Colonic mucosa (tissue), 4 donors: ENCODE data around the gene OR8J1. TPM values are rescaled to one million over a fixed set of nuclear protein-coding genes. Genes with fewer than 3 reads are reported as not detected.
"Not testable (repeated sequence)": the region's sequence is repeated elsewhere in the genome, so short reads cannot be mapped to it uniquely, and the experiment has no call there.

Source experiments
- DNase-seq: peaks from one replicate; pipeline ENCODE4 v3.0.0-alpha.2; 2020
- H3K27ac ChIP-seq: fragments of 200-600 bp; one replicate; pipeline ENCODE4 v1.8.0; 2021
- H3K27me3 ChIP-seq: fragments of 200-600 bp; one replicate; pipeline ENCODE4 v1.8.0; 2021
- H3K36me3 ChIP-seq: fragments of 200-600 bp; one replicate; pipeline ENCODE4 v1.8.0; 2021
- H3K4me1 ChIP-seq: fragments of 200-600 bp; one replicate; pipeline ENCODE4 v1.8.0; 2021; ENCODE audit warnings: mild to moderate bottlenecking
- H3K4me3 ChIP-seq: fragments of 200-600 bp; one replicate; pipeline ENCODE4 v1.8.0; 2021
- H3K9ac ChIP-seq, 2 donors: one replicate each; pipeline ENCODE4 v1.7.0; 2013; ENCODE audit warnings: control low read depth in 2 of 2, low read depth in 2 of 2, low read length in 2 of 2
- H3K9me3 ChIP-seq: fragments of 200-600 bp; one replicate; pipeline ENCODE4 v1.8.0; 2021
- intact Hi-C: fragments of 100-400 bp; cut with DNase I; formaldehyde crosslinking; loops from one replicate; pipeline ENCODE4 v1.14.1; 2022
- total RNA-seq, 2 donors: library from RNA; stranded (reverse); fragmentation: NEBNext Ultra II Directional in 1 of 2; extraction: Animal tissue kit (Norgen Biotek cat#: 25700) in 1 of 2; gene quantifications; one replicate each; pipeline ENCODE4 v1.2.1, GENCODE V29; 2021
- TF ChIP-seq, protein P1 (sequence below): fragments of 200-600 bp; IDR thresholded peaks from one replicate; pipeline ENCODE4 v1.8.0; 2022; ENCODE audit warnings: antibody characterized with exemption, mild to moderate bottlenecking
- donor health status: healthy.
- donor health status: DM: no; HTN: no; CAD: no.
- donor health status: DM: no; HTN: no; CAD: no.

Gene OR8J1
- total RNA-seq, 2 donors from 2014 or later, result not detected

GRCh38 chr11:56396047-56396446, 42.0 kb downstream of the OR8J1 start:
- Histone ChIP-seq H3K9me3 (no peaks in the 10 kb centered on the region), H3K27ac (no peak overlapping the region), H3K4me1 (no peaks in the 10 kb centered on the region), H3K9ac (no peak overlapping the region), H3K4me3 (no peak overlapping the region), H3K27me3 (no peaks in the 10 kb centered on the region), H3K36me3 (no peaks in the 10 kb centered on the region)
- intact Hi-C loops, result no loop called here
- no peak for DNase-seq
- TF ChIP-seq, protein P1, sequence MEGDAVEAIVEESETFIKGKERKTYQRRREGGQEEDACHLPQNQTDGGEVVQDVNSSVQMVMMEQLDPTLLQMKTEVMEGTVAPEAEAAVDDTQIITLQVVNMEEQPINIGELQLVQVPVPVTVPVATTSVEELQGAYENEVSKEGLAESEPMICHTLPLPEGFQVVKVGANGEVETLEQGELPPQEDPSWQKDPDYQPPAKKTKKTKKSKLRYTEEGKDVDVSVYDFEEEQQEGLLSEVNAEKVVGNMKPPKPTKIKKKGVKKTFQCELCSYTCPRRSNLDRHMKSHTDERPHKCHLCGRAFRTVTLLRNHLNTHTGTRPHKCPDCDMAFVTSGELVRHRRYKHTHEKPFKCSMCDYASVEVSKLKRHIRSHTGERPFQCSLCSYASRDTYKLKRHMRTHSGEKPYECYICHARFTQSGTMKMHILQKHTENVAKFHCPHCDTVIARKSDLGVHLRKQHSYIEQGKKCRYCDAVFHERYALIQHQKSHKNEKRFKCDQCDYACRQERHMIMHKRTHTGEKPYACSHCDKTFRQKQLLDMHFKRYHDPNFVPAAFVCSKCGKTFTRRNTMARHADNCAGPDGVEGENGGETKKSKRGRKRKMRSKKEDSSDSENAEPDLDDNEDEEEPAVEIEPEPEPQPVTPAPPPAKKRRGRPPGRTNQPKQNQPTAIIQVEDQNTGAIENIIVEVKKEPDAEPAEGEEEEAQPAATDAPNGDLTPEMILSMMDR, result no peak

DNA sequence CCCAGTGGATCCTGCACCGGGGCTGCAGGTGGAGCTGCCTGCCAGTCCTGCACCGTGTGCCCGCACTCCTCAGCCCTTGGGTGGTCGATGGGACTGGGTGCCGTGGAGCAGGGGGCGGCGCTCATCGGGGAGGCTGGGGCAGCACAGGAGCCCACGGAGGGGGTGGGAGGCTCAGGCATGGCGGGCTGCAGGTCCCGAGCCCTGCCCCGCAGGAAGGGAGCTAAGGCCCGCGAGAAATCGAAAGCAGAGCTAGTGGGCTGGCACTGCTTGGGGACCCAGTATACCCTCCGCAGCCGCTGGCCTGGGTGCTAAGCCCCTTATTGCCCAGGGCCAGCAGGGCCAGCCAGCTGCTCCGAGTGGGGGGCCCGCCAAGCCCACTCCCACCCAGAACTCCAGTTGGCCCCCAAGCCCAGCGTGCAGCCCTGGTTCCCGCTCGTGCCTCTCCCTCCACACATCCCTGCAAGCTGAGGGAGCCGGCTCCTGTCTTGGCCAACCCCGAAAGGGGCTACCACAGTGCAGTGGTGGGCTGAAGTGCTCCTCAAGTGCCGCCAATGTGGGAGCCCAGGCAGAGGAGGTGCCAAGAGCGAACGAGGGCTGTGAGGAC, 47.9 kb downstream of the OR8J1 start:
- H3K9ac ChIP-seq, H3K36me3 ChIP-seq, H3K27ac ChIP-seq, H3K4me3 ChIP-seq, DNase-seq, H3K9me3 ChIP-seq, intact Hi-C loops, H3K27me3 ChIP-seq, H3K4me1 ChIP-seq: not testable (repeated sequence)

DNA sequence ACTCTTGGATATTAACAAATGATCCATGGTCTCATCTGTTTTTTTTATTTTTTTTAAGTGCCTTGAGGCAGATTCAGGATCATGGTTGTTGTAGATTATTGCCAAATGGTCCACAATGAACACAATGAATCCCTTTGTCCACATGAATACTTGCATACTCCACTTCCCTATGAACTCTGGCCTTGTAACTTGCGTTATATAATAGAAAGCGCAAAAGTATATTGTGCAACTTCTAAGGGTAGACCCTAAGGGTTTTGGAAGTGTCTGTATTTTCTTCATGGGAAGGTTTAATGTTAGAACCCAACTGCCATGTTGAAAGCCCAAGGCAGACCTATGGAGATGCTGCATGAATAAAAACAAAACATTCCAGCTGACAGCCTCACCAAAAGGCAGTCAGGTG, 50.3 kb downstream of the OR8J1 start:
- H3K27ac ChIP-seq, result no peak overlapping the region
- H3K27me3 ChIP-seq, result no peaks in the 10 kb centered on the region
- DNase-seq, result no peak
- H3K36me3 ChIP-seq, result no peaks in the 10 kb centered on the region
- TF ChIP-seq, protein P1, result no peak
- H3K4me1 ChIP-seq, result no peaks in the 10 kb centered on the region
- no peak overlapping the region for H3K4me3 ChIP-seq
- H3K9me3 ChIP-seq, result no peaks in the 10 kb centered on the region
- intact Hi-C loops, result no loop called here
- no peak overlapping the region for H3K9ac ChIP-seq

GRCh38 chr11:56410801-56411200, 56.7 kb downstream of the OR8J1 start:
- no peaks in the 10 kb centered on the region for H3K4me1 ChIP-seq

More at GRCh38 chr11:56410801-56411200, 56.7 kb downstream of the OR8J1 start:
- no peak overlapping the region for H3K27ac ChIP-seq
- H3K9ac ChIP-seq, result no peak overlapping the region
- no peaks in the 10 kb centered on the region for H3K27me3 ChIP-seq
- H3K4me3 ChIP-seq, result no peak overlapping the region
- intact Hi-C loops, result no loop called here
- H3K9me3 ChIP-seq, result no peaks in the 10 kb centered on the region
- H3K36me3 ChIP-seq, result no peaks in the 10 kb centered on the region
- DNase-seq, result no peak
- TF ChIP-seq, protein P1, result no peak

Other genes with a start within 250 kb of the OR8J1 start
- gene OR8H3, start 231.9 kb upstream of the OR8J1 start, total RNA-seq, result not detected
- gene OR8J3, start 214.1 kb upstream of the OR8J1 start, total RNA-seq, result not detected
- not detected for gene OR8K5, start 194.0 kb upstream of the OR8J1 start, total RNA-seq
- not detected for gene OR5J2, start 177.7 kb upstream of the OR8J1 start, total RNA-seq
- gene OR5T2, start 120.0 kb upstream of the OR8J1 start, total RNA-seq, result not detected
- not detected for gene OR5T3, start 102.0 kb upstream of the OR8J1 start, total RNA-seq
- gene OR5T1, start 80.1 kb upstream of the OR8J1 start, total RNA-seq, result not detected
- not detected for gene OR8H1, start 62.0 kb upstream of the OR8J1 start, total RNA-seq
- not detected for gene OR8K3, start 39.1 kb upstream of the OR8J1 start, total RNA-seq
- not detected for gene OR8K1, start 8.3 kb upstream of the OR8J1 start, total RNA-seq
- gene OR8U1, start 21.3 kb downstream of the OR8J1 start, total RNA-seq, result not detected
- not detected for gene OR5AL1, start 58.4 kb downstream of the OR8J1 start, total RNA-seq
- not detected for gene OR5M3, start 119.1 kb downstream of the OR8J1 start, total RNA-seq
- gene OR5M8, start 137.1 kb downstream of the OR8J1 start, total RNA-seq, result not detected
- not detected for gene OR5M11, start 189.0 kb downstream of the OR8J1 start, total RNA-seq
- not detected for gene OR5M10, start 223.4 kb downstream of the OR8J1 start, total RNA-seq